A673 (cell line): ENCODE results near the gene VAC14. TPM values are rescaled to one million over a fixed set of nuclear protein-coding genes. Genes with fewer than 3 reads are reported as not detected.
"Not testable (repeated sequence)": the region's sequence is repeated elsewhere in the genome, so short reads cannot be mapped to it uniquely, and the experiment has no call there.

Source experiments
- BruUV-seq: library from RNA; stranded (reverse); fragments of 400-500 nt; replicated peaks from 2 replicates; lab custom pipeline; 2021; lab: Mats Ljungman, UMichigan
- CTCF ChIA-PET: fragments of 300-600 bp; sonication (Branson Sonifier 250); formaldehyde crosslinking; loops from one replicate; lab custom pipeline; 2022; ENCODE audit warnings: antibody characterized with exemption; lab: Charles Lee
- POLR2A ChIA-PET: fragments of 300-600 bp; sonication (Branson Sonifier 250); formaldehyde crosslinking; loops from one replicate; lab custom pipeline; 2022; ENCODE audit warnings: antibody characterized with exemption; ENCODE audit not compliant: low non-redundant PET; lab: Charles Lee
- DNase-seq: peaks from one replicate; pipeline ENCODE4 v3.0.0-alpha.2; 2015; ENCODE audit warnings: low spot score
- H3K27ac ChIP-seq: fragments of 200-600 bp; sonication (generic); 2 replicates; pipeline ENCODE4 v1.5.1; 2016; ENCODE audit warnings: mixed run types, low read depth, mild to moderate bottlenecking, mixed read lengths, antibody characterized with exemption, low read length; ENCODE audit not compliant: poor library complexity, severe bottlenecking
- H3K27me3 ChIP-seq: fragments of 200-600 bp; sonication (generic); replicated peaks from 2 replicates; pipeline ENCODE4 v1.6.1; 2017; ENCODE audit warnings: mixed run types, low read depth, mild to moderate bottlenecking, mixed read lengths, antibody characterized with exemption, low read length; ENCODE audit not compliant: insufficient read depth, poor library complexity
- H3K36me3 ChIP-seq: fragments of 200-600 bp; sonication (generic); 2 replicates; pipeline ENCODE4 v1.6.1; 2016; ENCODE audit warnings: mixed run types, mild to moderate bottlenecking, mixed read lengths, antibody characterized with exemption, low read length; ENCODE audit not compliant: insufficient read depth, poor library complexity, severe bottlenecking
- H3K4me1 ChIP-seq: fragments of 200-600 bp; sonication (generic); 2 replicates; pipeline ENCODE4 v1.6.1; 2017; ENCODE audit warnings: mixed run types, mild to moderate bottlenecking, mixed read lengths, antibody characterized with exemption, low read length; ENCODE audit not compliant: insufficient read depth, poor library complexity, severe bottlenecking
- H3K4me3 ChIP-seq: fragments of 200-600 bp; sonication (generic); 2 replicates; pipeline ENCODE4 v1.5.1; 2016; ENCODE audit warnings: low read depth, mixed run types, mild to moderate bottlenecking, mixed read lengths, low read length; ENCODE audit not compliant: poor library complexity, severe bottlenecking
- H3K9me3 ChIP-seq: fragments of 200-600 bp; sonication (generic); 2 replicates; pipeline ENCODE4 v1.6.1; 2016; ENCODE audit warnings: mixed run types, low read depth, mild to moderate bottlenecking, mixed read lengths, antibody characterized with exemption, low read length; ENCODE audit not compliant: poor library complexity, severe bottlenecking
- EZH2 ChIP-seq: fragments of 200-600 bp; sonication (generic); IDR thresholded peaks from 2 replicates; pipeline ENCODE4 v1.6.1; 2017; ENCODE audit warnings: borderline replicate concordance, low read depth, mild to moderate bottlenecking, mixed read lengths, antibody characterized with exemption, low read length; ENCODE audit not compliant: poor library complexity, severe bottlenecking
- intact Hi-C: fragments of 100-400 bp; cut with micrococcal nuclease; formaldehyde crosslinking; loops from one replicate; pipeline ENCODE4 v1.10.0; 2022; ENCODE audit not compliant: unreplicated experiment
- total RNA-seq: library from RNA; stranded (reverse); gene quantifications from 2 replicates; pipeline ENCODE4 v1.2.3, GENCODE V29; 2021
- TF ChIP-seq, protein P1 (sequence below): fragments of 300-800, 200-600 bp; sonication (generic); conservative IDR thresholded peaks from 2 replicates; pipeline ENCODE4 v1.5.1; 2017; ENCODE audit warnings: low read depth, mild to moderate bottlenecking, antibody characterized with exemption, low read length, moderate library complexity, mixed read lengths

The VAC14 gene
- total RNA-seq, 1 experiment from 2014 or later, result 46.6 TPM

DNA sequence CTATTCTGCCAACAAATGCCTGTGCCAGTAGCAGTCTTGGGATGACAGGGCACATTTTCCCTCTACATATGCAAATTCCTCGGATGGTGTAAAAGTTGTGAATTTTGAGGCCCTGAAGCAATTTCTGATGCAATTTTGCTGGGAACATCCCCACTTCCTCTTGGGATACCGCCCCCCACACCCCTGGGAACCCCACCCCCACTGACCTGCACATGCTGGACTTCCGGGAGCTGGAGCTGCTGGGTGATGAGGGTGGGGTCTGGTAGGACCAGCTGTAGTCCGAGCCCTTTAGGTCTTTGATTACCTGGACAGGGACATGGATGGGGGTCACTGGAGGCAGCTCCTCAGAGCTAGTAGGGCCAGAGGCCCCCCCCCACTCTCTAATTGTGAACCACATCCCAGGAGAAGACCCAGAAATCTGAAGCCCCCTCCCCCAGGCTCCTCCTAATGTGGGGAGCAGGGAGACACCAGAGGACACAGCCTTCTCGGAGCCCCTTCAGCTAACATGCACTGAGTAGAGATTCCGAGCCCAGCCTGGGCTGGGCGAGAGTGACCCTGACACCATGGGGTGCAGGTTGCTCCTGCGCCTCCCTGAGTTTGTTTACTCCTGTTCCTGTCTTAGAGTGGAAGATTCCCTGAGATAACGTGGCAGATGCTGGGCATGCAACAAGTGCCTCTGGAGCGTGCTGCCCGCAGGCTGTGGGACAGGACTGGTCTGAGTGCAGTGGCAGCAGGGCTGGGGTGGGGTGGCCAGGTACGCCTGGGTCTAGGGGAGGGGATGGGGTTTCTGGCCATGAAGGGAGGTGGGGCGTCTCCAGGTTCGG, 124.1 kb downstream of the VAC14 start:
- Histone ChIP-seq H3K27ac (peak overlapping the region; percentile 23), H3K27me3 (no peaks in the 10 kb centered on the region), H3K4me1 (peaks cover 4% of the 10 kb centered on the region), H3K9me3 (no peaks in the 10 kb centered on the region), H3K36me3 (peaks cover 55% of the 10 kb centered on the region), H3K4me3 (no peak overlapping the region)
- POLR2A ChIA-PET, result no interaction called here
- CTCF ChIA-PET, result no interaction called here
- TF ChIP-seq, protein P1, sequence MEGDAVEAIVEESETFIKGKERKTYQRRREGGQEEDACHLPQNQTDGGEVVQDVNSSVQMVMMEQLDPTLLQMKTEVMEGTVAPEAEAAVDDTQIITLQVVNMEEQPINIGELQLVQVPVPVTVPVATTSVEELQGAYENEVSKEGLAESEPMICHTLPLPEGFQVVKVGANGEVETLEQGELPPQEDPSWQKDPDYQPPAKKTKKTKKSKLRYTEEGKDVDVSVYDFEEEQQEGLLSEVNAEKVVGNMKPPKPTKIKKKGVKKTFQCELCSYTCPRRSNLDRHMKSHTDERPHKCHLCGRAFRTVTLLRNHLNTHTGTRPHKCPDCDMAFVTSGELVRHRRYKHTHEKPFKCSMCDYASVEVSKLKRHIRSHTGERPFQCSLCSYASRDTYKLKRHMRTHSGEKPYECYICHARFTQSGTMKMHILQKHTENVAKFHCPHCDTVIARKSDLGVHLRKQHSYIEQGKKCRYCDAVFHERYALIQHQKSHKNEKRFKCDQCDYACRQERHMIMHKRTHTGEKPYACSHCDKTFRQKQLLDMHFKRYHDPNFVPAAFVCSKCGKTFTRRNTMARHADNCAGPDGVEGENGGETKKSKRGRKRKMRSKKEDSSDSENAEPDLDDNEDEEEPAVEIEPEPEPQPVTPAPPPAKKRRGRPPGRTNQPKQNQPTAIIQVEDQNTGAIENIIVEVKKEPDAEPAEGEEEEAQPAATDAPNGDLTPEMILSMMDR, result no peak
- no peak for TF ChIP-seq EZH2
- intact Hi-C loops, result no loop called here
- no TSS peak for BruUV-seq
- no peak for DNase-seq

DNA sequence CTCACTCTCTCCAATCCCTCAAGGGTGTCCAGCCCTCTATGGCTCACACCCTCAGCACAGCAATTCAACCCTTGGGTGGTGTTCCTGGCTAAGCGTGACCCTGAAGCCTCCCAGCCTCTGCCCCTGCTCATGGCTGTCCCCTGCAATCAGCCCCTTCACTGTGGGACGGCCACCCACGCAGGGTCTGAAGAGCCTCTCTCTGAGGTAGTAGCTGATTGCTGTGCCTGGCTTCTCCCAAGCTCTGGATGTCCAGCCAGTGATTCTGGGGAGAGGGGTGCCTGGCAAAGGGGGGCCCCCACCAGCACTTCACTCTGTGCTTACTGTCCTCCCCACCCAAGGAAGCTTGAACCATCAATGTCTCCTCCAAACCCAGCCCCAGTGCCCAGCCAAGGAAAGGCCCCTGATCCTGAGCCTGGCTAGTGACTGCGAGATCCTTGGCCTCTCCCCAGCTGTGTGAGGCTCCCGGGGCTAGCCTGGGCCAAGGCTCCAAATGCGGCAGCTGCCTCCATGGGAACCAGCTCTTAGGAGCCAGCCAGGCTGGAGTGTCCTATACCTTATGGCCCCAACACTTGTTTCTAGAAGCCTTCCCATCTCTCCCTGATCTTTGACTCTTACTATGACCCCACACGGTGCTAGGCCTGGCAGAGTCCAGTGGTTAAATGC, 125.0 kb downstream of the VAC14 start:
- H3K36me3 ChIP-seq, result peaks cover 62% of the 10 kb centered on the region
- no peak overlapping the region for H3K27ac ChIP-seq
- peaks cover 4% of the 10 kb centered on the region for H3K4me1 ChIP-seq
- no peaks in the 10 kb centered on the region for H3K9me3 ChIP-seq
- TF ChIP-seq, protein P1, result no peak
- TF ChIP-seq EZH2, result no peak
- ChIA-PET CTCF (no interaction called here), POLR2A (no interaction called here)
- no peak overlapping the region for H3K4me3 ChIP-seq
- BruUV-seq, result no TSS peak
- DNase-seq, result no peak
- intact Hi-C loops, result no loop called here
- no peaks in the 10 kb centered on the region for H3K27me3 ChIP-seq

DNA sequence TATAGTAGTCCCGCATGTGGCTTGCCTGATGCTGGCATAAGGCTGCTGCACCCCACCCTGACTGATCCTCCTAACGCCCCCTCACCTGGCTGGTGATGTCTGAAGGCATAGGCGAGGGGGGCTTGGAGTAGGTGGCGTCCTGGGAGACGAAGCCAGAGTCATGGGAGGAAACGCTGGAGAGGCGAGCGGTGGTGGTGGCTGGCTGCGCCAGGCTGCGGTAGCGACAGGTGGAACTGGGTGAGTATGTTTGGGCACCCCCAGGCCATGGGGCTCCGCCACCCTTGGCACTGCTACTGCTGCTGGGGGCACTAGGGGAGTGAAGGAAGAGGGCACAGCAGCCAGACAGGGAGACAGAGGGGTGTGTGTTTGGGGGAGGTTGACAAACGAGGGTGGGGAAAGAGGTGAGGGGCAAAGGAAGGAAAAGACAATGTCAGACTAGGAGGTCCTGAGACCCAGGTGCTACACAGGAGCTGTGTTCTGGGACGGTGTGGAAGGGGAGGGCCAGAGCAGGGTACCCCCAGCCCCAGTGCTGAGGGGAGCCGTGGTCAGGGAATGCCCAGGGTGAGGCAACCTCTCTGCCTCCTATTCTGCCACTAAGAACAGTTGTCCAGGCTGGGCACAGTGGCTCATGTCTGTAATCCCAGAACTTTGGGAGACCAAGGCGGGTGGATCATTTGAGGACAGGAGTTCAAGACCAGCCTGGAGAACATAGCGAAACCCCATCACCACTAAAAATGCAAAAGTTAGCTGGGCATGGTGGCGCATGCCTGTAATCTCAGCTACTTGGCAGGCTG, 126.5 kb downstream of the VAC14 start:
- no peak for DNase-seq
- intact Hi-C loops, result no loop called here
- Histone ChIP-seq H3K9me3 (no peaks in the 10 kb centered on the region), H3K27ac (no peak overlapping the region), H3K4me3 (no peak overlapping the region), H3K27me3 (no peaks in the 10 kb centered on the region), H3K4me1 (no peaks in the 10 kb centered on the region), H3K36me3 (peaks cover 64% of the 10 kb centered on the region)
- TF ChIP-seq, protein P1, result no peak
- TF ChIP-seq EZH2, result no peak
- CTCF ChIA-PET, result no interaction called here
- POLR2A ChIA-PET, result no interaction called here
- no TSS peak for BruUV-seq

DNA sequence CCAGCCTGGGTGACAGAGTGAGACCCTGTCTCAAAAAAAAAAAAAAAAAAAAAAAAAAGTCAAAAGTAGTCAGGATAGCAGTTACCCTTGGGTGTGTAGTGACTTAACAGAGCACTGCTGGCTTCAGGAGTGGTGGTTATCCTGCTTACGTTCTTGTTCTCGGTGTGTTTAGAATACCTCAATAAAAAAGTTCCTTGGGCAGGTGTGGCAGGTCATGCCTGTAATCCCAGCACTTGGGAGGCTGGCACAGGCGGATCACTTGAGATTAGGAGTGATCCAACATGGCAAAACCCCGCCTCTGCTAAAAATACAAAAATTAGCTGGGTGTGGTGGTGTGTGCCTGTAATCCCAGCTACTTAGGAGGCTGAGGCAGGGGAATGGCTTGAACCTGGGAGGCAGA, 130.0 kb downstream of the VAC14 start:
- DNase-seq, H3K4me3 ChIP-seq, H3K4me1 ChIP-seq, H3K27ac ChIP-seq, H3K9me3 ChIP-seq, CTCF ChIA-PET, intact Hi-C loops, H3K27me3 ChIP-seq, BruUV-seq: not testable (repeated sequence)
- peaks cover 61% of the 10 kb centered on the region for H3K36me3 ChIP-seq
- POLR2A ChIA-PET, result interaction anchor here (0.7 kb wide), 1 partner anchor 15 kb away, joined by 14 read pairs; no protein-coding TSS in a partner anchor
